Medulla oblongata (tissue), 1 donor: Measurements from ENCODE around the gene ASIP.
"Not testable (repeated sequence)": the region's sequence is repeated elsewhere in the genome, so short reads cannot be mapped to it uniquely, and the experiment has no call there.

Source experiments
- DNase-seq: peaks from one replicate; pipeline ENCODE4 v3.0.0-alpha.2; 2015; ENCODE audit errors: extremely low spot score

The ASIP gene

GRCh38 chr20:34242879-34243278, 1.7 kb downstream of the ASIP start:
- DNase-seq: no peak

- no peak for DNase-seq
These were observed 2.2 kb downstream of the ASIP start for GRCh38 chr20:34243377-34243776.

GRCh38 chr20:34246126-34246626, 5.0 kb downstream of the ASIP start:
- no peak for DNase-seq

GRCh38 chr20:34249291-34249690, 8.1 kb downstream of the ASIP start:
- peak; percentile 30 for DNase-seq

- DNase-seq: no peak
These were observed 8.8 kb downstream of the ASIP start for GRCh38 chr20:34250005-34250404.

GRCh38 chr20:34251619-34252018, 10.4 kb downstream of the ASIP start:
- no peak for DNase-seq

GRCh38 chr20:34252431-34253086, 11.3 kb downstream of the ASIP start:
- DNase-seq: not testable (repeated sequence)

- DNase-seq: no peak
These were observed 13.8 kb downstream of the ASIP start for GRCh38 chr20:34254979-34255378.

- no peak for DNase-seq
These were observed 15.5 kb downstream of the ASIP start for GRCh38 chr20:34256629-34257124.

- DNase-seq: no peak
These were observed 19.2 kb downstream of the ASIP start for GRCh38 chr20:34260208-34260942.

GRCh38 chr20:34262488-34263288, 21.5 kb downstream of the ASIP start:
- DNase-seq: peak; percentile 27

GRCh38 chr20:34263468-34263867, 22.2 kb downstream of the ASIP start:
- DNase-seq: not testable (repeated sequence)

GRCh38 chr20:34264141-34264540, 22.9 kb downstream of the ASIP start:
- DNase-seq: no peak

GRCh38 chr20:34268145-34268544, 26.9 kb downstream of the ASIP start:
- DNase-seq: no peak

GRCh38 chr20:34268851-34269636, 27.8 kb downstream of the ASIP start:
- DNase-seq: no peak

GRCh38 chr20:34269996-34270627, 28.9 kb downstream of the ASIP start:
- DNase-seq: no peak

GRCh38 chr20:34271956-34272355, 30.7 kb downstream of the ASIP start:
- no peak for DNase-seq

- no peak for DNase-seq
These were observed 33.5 kb downstream of the ASIP start for GRCh38 chr20:34274694-34275093.

- no peak for DNase-seq
These were observed 40.0 kb downstream of the ASIP start for GRCh38 chr20:34281177-34281576.

- DNase-seq: no peak
These were observed 40.8 kb downstream of the ASIP start for GRCh38 chr20:34282041-34282440.

- DNase-seq: no peak
These were observed 42.6 kb downstream of the ASIP start for GRCh38 chr20:34283844-34284243.
